HCT116 (cell line): Measurements from ENCODE around the gene CISD1. TPM values are rescaled to one million over a fixed set of nuclear protein-coding genes. Genes with fewer than 3 reads are reported as not detected.

Experiments used
- ATAC-seq: fragments of 200-7000 bp; cut with Tn5 transposase; 2 replicates; pipeline ENCODE4 v1.9.1; 2020; ENCODE audit warnings: mild to moderate bottlenecking, moderate library complexity
- BruUV-seq: library from RNA; stranded (reverse); fragments of 400-500 nt; replicated peaks from 2 replicates; lab custom pipeline; 2021; lab: Mats Ljungman, UMichigan
- CTCF ChIA-PET: fragments of 300-600 bp; sonication (Branson Sonifier 250); formaldehyde crosslinking; loops from one replicate; lab custom pipeline; 2021; ENCODE audit warnings: antibody characterized with exemption; lab: Charles Lee
- POLR2A ChIA-PET: fragments of 300-600, 350-600 bp; sonication (Branson Sonifier 250); formaldehyde crosslinking; loops from one replicate; lab custom pipeline; 2021; ENCODE audit warnings: antibody characterized with exemption; lab: Charles Lee
- RAD21 ChIA-PET, 2 experiments: fragments of 300-600 bp; sonication (Branson Sonifier 250); formaldehyde crosslinking; loops; one replicate each; lab custom pipeline; 2023; ENCODE audit warnings: low total read pairs in 2 of 2; ENCODE audit not compliant: uncharacterized antibody in 2 of 2, unreplicated experiment in 2 of 2, low non-redundant PET in 1 of 2; lab: Charles Lee
- DNase-seq: peaks from one replicate; pipeline ENCODE4 v3.0.0-alpha.2; 2010; ENCODE audit warnings: low read depth, low spot score
- H2AFZ ChIP-seq: fragments of 200-600 bp; shearing (Covaris generic), sonication (generic); 2 replicates; pipeline ENCODE4 v1.6.1; 2017; ENCODE audit warnings: low read depth, mixed run types, mixed read lengths, antibody characterized with exemption, low read length; ENCODE audit not compliant: poor library complexity, severe bottlenecking
- H3K27ac ChIP-seq: 2 replicates; pipeline ENCODE4 v1.5.1; 2012; ENCODE audit warnings: low read depth, low read length
- H3K27me3 ChIP-seq: fragments of 200-600 bp; sonication (generic); 2 replicates; pipeline ENCODE4 v1.6.1; 2016; ENCODE audit warnings: mixed run types, low read length, mixed read lengths; ENCODE audit not compliant: insufficient read depth
- H3K36me3 ChIP-seq, 2 experiments: fragments of 200-500 bp in 1 of 2; fragments of 200-600 bp in 1 of 2; sonication (Bioruptor generic) in 1 of 2; sonication (generic) in 1 of 2; 2 replicates each; pipeline versions ENCODE4 v1.5.1 to v1.6.1; 2014 to 2016; ENCODE audit warnings: low read length in 2 of 2, inconsistent platforms in 1 of 2, mixed read lengths in 1 of 2, mixed run types in 1 of 2; ENCODE audit not compliant: insufficient read depth in 2 of 2, control insufficient read depth in 1 of 2
- H3K4me1 ChIP-seq, 2 experiments: fragments of 200-600 bp in 1 of 2; sonication (generic) in 1 of 2; 2 replicates each; pipeline versions ENCODE4 v1.5.1 to v1.6.1; 2012 to 2017; ENCODE audit warnings: low read length in 2 of 2, inconsistent platforms in 1 of 2, mild to moderate bottlenecking in 1 of 2, mixed read lengths in 1 of 2, mixed run types in 1 of 2, moderate library complexity in 1 of 2; ENCODE audit not compliant: insufficient read depth in 2 of 2, control insufficient read depth in 1 of 2
- H3K4me2 ChIP-seq: fragments of 200-600 bp; sonication (generic); 2 replicates; pipeline ENCODE4 v1.6.1; 2017; ENCODE audit warnings: mixed run types, low read length, mixed read lengths
- H3K4me3 ChIP-seq, 2 experiments: fragments of 200-600 bp in 1 of 2; sonication (generic) in 1 of 2; replicated peaks in 1 of 2; 2 replicates each; pipeline ENCODE4 v1.5.1; 2011 to 2016; ENCODE audit warnings: low read length in 2 of 2, control low read depth in 1 of 2, low read depth in 1 of 2, mild to moderate bottlenecking in 1 of 2, mixed read lengths in 1 of 2, mixed run types in 1 of 2
- H3K79me2 ChIP-seq: fragments of 200-600 bp; sonication (generic); 2 replicates; pipeline ENCODE4 v1.6.1; 2017; ENCODE audit warnings: mild to moderate bottlenecking, mixed run types, low read length, moderate library complexity, mixed read lengths; ENCODE audit not compliant: insufficient read depth
- H3K9ac ChIP-seq: fragments of 200-600 bp; sonication (generic); 2 replicates; pipeline ENCODE4 v1.6.1; 2016; ENCODE audit warnings: low read length, mixed read lengths
- H3K9me2 ChIP-seq: fragments of 200-600 bp; sonication (generic), shearing (Covaris generic); 2 replicates; pipeline ENCODE4 v1.6.1; 2017; ENCODE audit warnings: mixed run types, mild to moderate bottlenecking, moderate library complexity; ENCODE audit not compliant: insufficient read depth
- H3K9me3 ChIP-seq, 2 experiments: fragments of 200-500 bp in 1 of 2; fragments of 200-600 bp in 1 of 2; sonication (Bioruptor generic) in 1 of 2; sonication (generic) in 1 of 2; 2 replicates each; pipeline ENCODE4 v1.6.1; 2014 to 2017; ENCODE audit warnings: low read length in 2 of 2, mixed read lengths in 2 of 2, inconsistent platforms in 1 of 2, low read depth in 1 of 2, mild to moderate bottlenecking in 1 of 2, mixed run types in 1 of 2, moderate library complexity in 1 of 2; ENCODE audit not compliant: control insufficient read depth in 1 of 2, insufficient read depth in 1 of 2
- H4K20me1 ChIP-seq: fragments of 200-600 bp; sonication (generic), shearing (Covaris generic); 2 replicates; pipeline ENCODE4 v1.6.1; 2017; ENCODE audit warnings: mixed run types, mild to moderate bottlenecking, moderate library complexity; ENCODE audit not compliant: insufficient read depth
- ELF1 ChIP-seq: IDR thresholded peaks from 2 replicates; pipeline ENCODE4 v1.6.1; 2012; ENCODE audit warnings: low read depth, borderline replicate concordance
- EZH2 ChIP-seq: fragments of 200-600 bp; sonication (generic); IDR thresholded peaks from 2 replicates; pipeline ENCODE4 v1.6.1; 2017; ENCODE audit warnings: antibody characterized with exemption, mixed run types
- POLR2AphosphoS5 ChIP-seq: IDR thresholded peaks from 2 replicates; pipeline ENCODE4 v1.6.1; 2011; ENCODE audit warnings: mild to moderate bottlenecking, low read depth, low read length, moderate library complexity
- RAD21 ChIP-seq: IDR thresholded peaks from 2 replicates; pipeline ENCODE4 v1.6.1; 2012; ENCODE audit warnings: low read depth, mild to moderate bottlenecking
- TCF7L2 ChIP-seq: IDR thresholded peaks from 2 replicates; pipeline ENCODE4 v1.7.0; 2011; ENCODE audit warnings: borderline replicate concordance, inconsistent platforms; ENCODE audit not compliant: insufficient read depth, insufficient read length; ENCODE audit errors: extremely low read depth
- ZNF274 ChIP-seq: fragments of 200-500 bp; sonication (Bioruptor generic); IDR thresholded peaks from 2 replicates; pipeline ENCODE4 v1.6.1; 2014; ENCODE audit warnings: mild to moderate bottlenecking, low read depth, low read length, inconsistent platforms
- intact Hi-C: fragments of 100-400 bp; cut with micrococcal nuclease; formaldehyde crosslinking; loops from 2 replicates; pipeline ENCODE4 v1.10.0; 2022
- total RNA-seq: library from RNA; stranded (reverse); gene quantifications from one replicate; pipeline ENCODE4 v1.2.1, GENCODE V29; 2021; ENCODE audit not compliant: unreplicated experiment
- TF ChIP-seq, protein P1 (sequence below): IDR thresholded peaks from 2 replicates; pipeline ENCODE4 v1.6.1; 2012
- TF ChIP-seq, protein P2 (sequence below), 3 experiments: fragments of 200-600 bp in 1 of 3; sonication (generic) in 1 of 3; IDR thresholded peaks in 2 of 3; conservative IDR thresholded peaks in 1 of 3; 2 replicates each; pipeline ENCODE4 v1.5.1; 2012 to 2017; ENCODE audit warnings: low read depth in 2 of 3, low read length in 2 of 3, antibody characterized with exemption in 1 of 3, borderline replicate concordance in 1 of 3, control low read depth in 1 of 3, mild to moderate bottlenecking in 1 of 3, mixed read lengths in 1 of 3, mixed run types in 1 of 3, moderate library complexity in 1 of 3; ENCODE audit not compliant: insufficient read depth in 1 of 3
- TF ChIP-seq, protein P3 (sequence below): IDR thresholded peaks from 2 replicates; pipeline ENCODE4 v1.6.1; 2012

The CISD1 gene
- total RNA-seq, 1 experiment from 2014 or later: 47.3 TPM

DNA sequence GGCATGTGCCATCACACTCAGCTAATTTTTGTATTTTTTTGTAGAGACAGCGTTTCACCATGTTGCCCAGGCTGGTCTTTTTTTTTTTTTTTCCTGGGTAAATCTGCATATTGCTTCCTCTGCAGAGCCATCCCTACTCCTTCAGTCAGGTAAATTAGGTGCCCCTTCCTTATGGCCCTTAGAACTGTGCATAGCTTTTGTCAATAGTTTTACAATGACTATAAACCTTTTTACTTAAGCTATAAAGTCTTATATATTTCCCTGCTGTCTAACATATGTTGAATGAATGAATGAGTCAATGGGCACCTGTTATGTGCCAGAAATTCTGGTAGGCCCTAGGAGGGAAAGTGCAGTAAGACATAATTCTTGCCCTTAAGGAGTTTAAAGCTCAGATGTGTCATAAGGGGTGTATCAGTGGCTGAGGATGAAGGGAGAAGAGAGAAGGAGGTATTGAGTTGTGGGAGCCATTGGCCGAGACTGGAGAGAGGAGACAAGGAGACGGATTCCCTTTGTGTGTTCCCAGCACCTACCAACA lies 35.2 kb downstream of the CISD1 start:
- H3K27ac ChIP-seq: no peak overlapping the region
- H3K9ac ChIP-seq: no peak overlapping the region
- peaks cover 14% of the 10 kb centered on the region; the same call in 1 of the 2 replicates for H3K27me3 ChIP-seq
- ChIA-PET POLR2A (no interaction called here), RAD21 (no interaction called here), CTCF (interaction anchor here (1.1 kb wide), 1 partner anchor 81 kb away, joined by 3 read pairs; the partner anchor contains the start of gene TFAM)
- no peaks in the 10 kb centered on the region for H3K4me1 ChIP-seq
- H3K36me3 ChIP-seq: no peaks in the 10 kb centered on the region
- no peak overlapping the region for H3K4me3 ChIP-seq
- H3K9me3 ChIP-seq: no peaks in the 10 kb centered on the region
- H2AFZ ChIP-seq: no peak overlapping the region
- DNase-seq (no peak), ATAC-seq (no peak)
- no peaks in the 10 kb centered on the region for H3K9me2 ChIP-seq
- no peaks in the 10 kb centered on the region for H3K79me2 ChIP-seq
- no TSS peak for BruUV-seq
- intact Hi-C loops: loop anchor here (5.0 kb wide), 1 partner anchor 228 kb away; no protein-coding TSS in a partner anchor
- H3K4me2 ChIP-seq: no peak overlapping the region
- no peak for TF ChIP-seq ZNF274
- TF ChIP-seq POLR2AphosphoS5: no peak
- H4K20me1 ChIP-seq: no peaks in the 10 kb centered on the region

- Histone ChIP-seq H3K4me3 (no peak overlapping the region), H3K27me3 (peaks cover 14% of the 10 kb centered on the region; the same call in 1 of the 2 replicates), H3K4me1 (no peaks in the 10 kb centered on the region), H3K79me2 (no peaks in the 10 kb centered on the region), H3K36me3 (no peaks in the 10 kb centered on the region), H4K20me1 (no peaks in the 10 kb centered on the region), H3K9me3 (no peaks in the 10 kb centered on the region), H3K27ac (no peak overlapping the region), H2AFZ (no peak overlapping the region), H3K9me2 (no peaks in the 10 kb centered on the region), H3K4me2 (no peak overlapping the region), H3K9ac (no peak overlapping the region)
- ChIA-PET CTCF (interaction anchor here (1.0 to 1.2 kb wide), 2 partner anchors 15 to 79 kb away, joined by 3 read pairs; partner anchors contain the start of gene TFAM), POLR2A (no interaction called here), RAD21 (no interaction called here)
- no TSS peak for BruUV-seq
- intact Hi-C loops: no loop called here
- DNase-seq: no peak
- no peak for ATAC-seq
- TF ChIP-seq EZH2 (no peak), ZNF274 (no peak), RAD21 (no peak), TCF7L2 (no peak), POLR2AphosphoS5 (no peak), ELF1 (no peak)
- TF ChIP-seq, protein P1, sequence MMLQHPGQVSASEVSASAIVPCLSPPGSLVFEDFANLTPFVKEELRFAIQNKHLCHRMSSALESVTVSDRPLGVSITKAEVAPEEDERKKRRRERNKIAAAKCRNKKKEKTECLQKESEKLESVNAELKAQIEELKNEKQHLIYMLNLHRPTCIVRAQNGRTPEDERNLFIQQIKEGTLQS: no peak
- TF ChIP-seq, protein P2, sequence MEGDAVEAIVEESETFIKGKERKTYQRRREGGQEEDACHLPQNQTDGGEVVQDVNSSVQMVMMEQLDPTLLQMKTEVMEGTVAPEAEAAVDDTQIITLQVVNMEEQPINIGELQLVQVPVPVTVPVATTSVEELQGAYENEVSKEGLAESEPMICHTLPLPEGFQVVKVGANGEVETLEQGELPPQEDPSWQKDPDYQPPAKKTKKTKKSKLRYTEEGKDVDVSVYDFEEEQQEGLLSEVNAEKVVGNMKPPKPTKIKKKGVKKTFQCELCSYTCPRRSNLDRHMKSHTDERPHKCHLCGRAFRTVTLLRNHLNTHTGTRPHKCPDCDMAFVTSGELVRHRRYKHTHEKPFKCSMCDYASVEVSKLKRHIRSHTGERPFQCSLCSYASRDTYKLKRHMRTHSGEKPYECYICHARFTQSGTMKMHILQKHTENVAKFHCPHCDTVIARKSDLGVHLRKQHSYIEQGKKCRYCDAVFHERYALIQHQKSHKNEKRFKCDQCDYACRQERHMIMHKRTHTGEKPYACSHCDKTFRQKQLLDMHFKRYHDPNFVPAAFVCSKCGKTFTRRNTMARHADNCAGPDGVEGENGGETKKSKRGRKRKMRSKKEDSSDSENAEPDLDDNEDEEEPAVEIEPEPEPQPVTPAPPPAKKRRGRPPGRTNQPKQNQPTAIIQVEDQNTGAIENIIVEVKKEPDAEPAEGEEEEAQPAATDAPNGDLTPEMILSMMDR (IDR thresholded peaks at IDR 0.05 in 2 of 3, conservative IDR thresholded peaks at IDR 0.05 in 1 of 3; ENCODE audit: borderline replicate concordance in 1 of 3, insufficient read depth in 1 of 3, low read depth in 2 of 3, low read length in 2 of 3): no peak
- TF ChIP-seq, protein P3, sequence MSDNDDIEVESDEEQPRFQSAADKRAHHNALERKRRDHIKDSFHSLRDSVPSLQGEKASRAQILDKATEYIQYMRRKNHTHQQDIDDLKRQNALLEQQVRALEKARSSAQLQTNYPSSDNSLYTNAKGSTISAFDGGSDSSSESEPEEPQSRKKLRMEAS: no peak
Observed at GRCh38 chr10:58305821-58306220, 36.9 kb downstream of the CISD1 start.
